HepG2 (cell line): ENCODE data around the gene WNT3. TPM values are rescaled to one million over a fixed set of nuclear protein-coding genes. Genes with fewer than 3 reads are reported as not detected.

ENCODE experiments used
- ATAC-seq: fragments of 200-7000 bp; cut with Tn5 transposase; 3 replicates; pipeline ENCODE4 v1.9.1; 2020; ENCODE audit warnings: mild to moderate bottlenecking, moderate library complexity
- BruUV-seq: library from RNA; stranded (reverse); fragments of 400-500 nt; replicated peaks from 2 replicates; lab custom pipeline; 2021; lab: Mats Ljungman, UMichigan
- CTCF ChIA-PET: fragments of 300-600 bp; formaldehyde crosslinking; extraction: SDS; loops from one replicate; lab custom pipeline; 2021; ENCODE audit warnings: low total read pairs, inconsistent platforms, low intra/inter-chr PET ratio; lab: Yijun Ruan, JAX
- POLR2A ChIA-PET: fragments of 350-600 bp; sonication (Branson Sonifier 250); formaldehyde crosslinking; loops from one replicate; lab custom pipeline; 2020; ENCODE audit warnings: antibody characterized with exemption, inconsistent platforms; lab: Yijun Ruan, JAX
- DNase-seq: peaks from one replicate; pipeline ENCODE4 v3.0.0-alpha.2; 2015; ENCODE audit warnings: low spot score
- FAIRE-seq: peaks from 3 replicates; lab custom pipeline; 2011; peaks lifted over from hg19 to GRCh38; lab: Jason Lieb, UNC
- H2AFZ ChIP-seq: one replicate; pipeline ENCODE4 v1.6.1; 2011; ENCODE audit warnings: low read length, inconsistent platforms
- H3K27ac ChIP-seq: fragments of 300-600 bp; 3 replicates; pipeline ENCODE4 v1.8.0; 2011; ENCODE audit warnings: mixed run types, mild to moderate bottlenecking, mixed read lengths, low read length, inconsistent platforms; ENCODE audit not compliant: insufficient read depth; ENCODE audit errors: extremely low read length
- H3K27me3 ChIP-seq, 2 experiments: fragments of 200-600 bp in 1 of 2; 2 replicates in 1 of 2; 3 replicates in 1 of 2; pipeline versions ENCODE4 v1.6.0 to v1.8.0; 2011; ENCODE audit warnings: low read length in 2 of 2, mild to moderate bottlenecking in 2 of 2, moderate library complexity in 2 of 2, inconsistent platforms in 1 of 2; ENCODE audit not compliant: insufficient read depth in 2 of 2, control insufficient read depth in 1 of 2
- H3K36me3 ChIP-seq, 2 experiments: fragments of 200-600 bp in 1 of 2; replicated peaks in 1 of 2; 2 replicates in 1 of 2; 3 replicates in 1 of 2; pipeline versions ENCODE4 v1.5.1 to v1.8.0; 2011; ENCODE audit warnings: low read length in 2 of 2, inconsistent platforms in 1 of 2; ENCODE audit not compliant: insufficient read depth in 2 of 2, control insufficient read depth in 1 of 2
- H3K4me1 ChIP-seq: 2 replicates; pipeline ENCODE4 v1.5.1; 2012; ENCODE audit warnings: low read length, inconsistent platforms; ENCODE audit not compliant: insufficient read depth
- H3K4me2 ChIP-seq: 2 replicates; pipeline ENCODE4 v1.6.0; 2011; ENCODE audit warnings: low read depth, low read length, inconsistent platforms
- H3K4me3 ChIP-seq, 3 experiments: fragments of 200-600 bp in 1 of 3; sonication (generic), shearing (Covaris generic) in 1 of 3; replicated peaks in 1 of 3; 2 replicates each; pipeline ENCODE4 v1.5.1; 2011 to 2016; ENCODE audit warnings: low read length in 3 of 3, inconsistent platforms in 2 of 3, low read depth in 2 of 3, mild to moderate bottlenecking in 2 of 3, control low read depth in 1 of 3, mixed read lengths in 1 of 3; ENCODE audit not compliant: insufficient read depth in 1 of 3
- H3K79me2 ChIP-seq: one replicate; pipeline ENCODE4 v1.6.1; 2011; ENCODE audit warnings: low read length, inconsistent platforms; ENCODE audit not compliant: insufficient read depth
- H3K9ac ChIP-seq: 2 replicates; pipeline ENCODE4 v1.6.0; 2011; ENCODE audit warnings: mild to moderate bottlenecking, low read depth, low read length, inconsistent platforms; ENCODE audit not compliant: insufficient read depth
- H3K9me3 ChIP-seq: 2 replicates; pipeline ENCODE4 v1.5.1; 2012; ENCODE audit warnings: mild to moderate bottlenecking, low read length
- H4K20me1 ChIP-seq: 2 replicates; pipeline ENCODE4 v1.6.0; 2011; ENCODE audit warnings: inconsistent platforms, mild to moderate bottlenecking, low read length, moderate library complexity; ENCODE audit not compliant: insufficient read depth
- FLYWCH1 ChIP-seq: sonication (generic); formaldehyde crosslinking; IDR thresholded peaks from 2 replicates; pipeline ENCODE4 v1.8.1; 2023; ENCODE audit warnings: mild to moderate bottlenecking, missing genetic modification reagents
- FOSL2 ChIP-seq: sonication (generic); formaldehyde crosslinking; IDR thresholded peaks from 2 replicates; pipeline ENCODE4 v1.4.0; 2020; ENCODE audit warnings: missing genetic modification reagents
- IKZF4 ChIP-seq: sonication (generic); formaldehyde crosslinking; IDR thresholded peaks from 2 replicates; pipeline ENCODE4 v1.5.1; 2020; ENCODE audit warnings: borderline replicate concordance, mild to moderate bottlenecking, low read depth, missing genetic modification reagents; ENCODE audit errors: not compliant biosample characterization
- MAF1 ChIP-seq: sonication (generic); formaldehyde crosslinking; IDR thresholded peaks from 2 replicates; pipeline ENCODE4 v1.5.0; 2020; ENCODE audit warnings: missing genetic modification reagents, borderline replicate concordance
- MAZ ChIP-seq, 2 experiments: sonication (generic) in 1 of 2; formaldehyde crosslinking in 1 of 2; IDR thresholded peaks; 2 replicates each; pipeline versions ENCODE4 v1.5.0 to v1.6.1; 2012 to 2020; ENCODE audit warnings: low read depth in 2 of 2, mild to moderate bottlenecking in 2 of 2, borderline replicate concordance in 1 of 2, improper control_type of control experiment in 1 of 2, low read length in 1 of 2, missing genetic modification reagents in 1 of 2, moderate library complexity in 1 of 2
- POGZ ChIP-seq: sonication (generic); formaldehyde crosslinking; IDR thresholded peaks from 2 replicates; pipeline ENCODE4 v1.4.0; 2020; ENCODE audit warnings: mild to moderate bottlenecking, missing genetic modification reagents
- SNAPC4 ChIP-seq: sonication (generic); formaldehyde crosslinking; IDR thresholded peaks from 2 replicates; pipeline ENCODE4 v1.4.0; 2020; ENCODE audit warnings: mild to moderate bottlenecking, missing genetic modification reagents
- THRA ChIP-seq: sonication (generic); formaldehyde crosslinking; IDR thresholded peaks from 2 replicates; pipeline ENCODE4 v1.4.0; 2020; ENCODE audit warnings: missing genetic modification reagents, borderline replicate concordance
- ZBTB10 ChIP-seq: sonication (generic); formaldehyde crosslinking; IDR thresholded peaks from 2 replicates; pipeline ENCODE4 v1.4.0; 2020; ENCODE audit warnings: missing genetic modification reagents, borderline replicate concordance
- ZFP37 ChIP-seq: sonication (generic); formaldehyde crosslinking; IDR thresholded peaks from 2 replicates; pipeline ENCODE4 v1.4.0; 2020; ENCODE audit warnings: missing genetic modification reagents, borderline replicate concordance
- ZNF24 ChIP-seq: fragments of 450-650 bp; IDR thresholded peaks from 2 replicates; pipeline ENCODE4 v1.6.1; 2017; ENCODE audit warnings: antibody characterized with exemption, mild to moderate bottlenecking
- ZNF350 ChIP-seq: sonication (generic); formaldehyde crosslinking; IDR thresholded peaks from 2 replicates; pipeline ENCODE4 v1.4.0; 2020; ENCODE audit warnings: mild to moderate bottlenecking, low read depth, missing genetic modification reagents, borderline replicate concordance
- ZNF580 ChIP-seq: IDR thresholded peaks from 2 replicates; pipeline ENCODE4 v1.6.1; 2016; ENCODE audit warnings: low read depth, borderline replicate concordance
- ZNF660 ChIP-seq: sonication (generic); formaldehyde crosslinking; IDR thresholded peaks from 2 replicates; pipeline ENCODE4 v1.5.1; 2020; ENCODE audit warnings: mild to moderate bottlenecking, low read depth, missing genetic modification reagents, borderline replicate concordance
- ZNF761 ChIP-seq: sonication (generic); formaldehyde crosslinking; conservative IDR thresholded peaks from 2 replicates; pipeline ENCODE4 v1.4.0; 2020; ENCODE audit warnings: mild to moderate bottlenecking, missing genetic modification reagents
- WGBS: methylation state at CpG from one replicate; pipeline ENCODE4 v1.1.6; 2017; ENCODE audit warnings: low lambda C conversion rate; 5-methylcytosine and 5-hydroxymethylcytosine counted together
- in situ Hi-C: cut with HindIII; loops from 2 replicates; pipeline ENCODE4 v1.10.0; 2017; ENCODE audit warnings: low pct_unique_long_range_greater_than_20kb; ENCODE audit not compliant: extremely low pct_ligation_motif_present
- intact Hi-C: fragments of 100-400 bp; cut with micrococcal nuclease; formaldehyde crosslinking; loops from one replicate; pipeline ENCODE4 v1.10.0; 2022; ENCODE audit not compliant: unreplicated experiment
- polyA plus RNA-seq, 8 experiments: library from polyadenylated mRNA; depleted of rRNA in 3 of 8; stranded (reverse) in 7 of 8; unstranded in 1 of 8; fragments of >200 nt; fragmentation: Illumina TruSeq in 4 of 8; extraction: Trizol in 4 of 8; gene quantifications; 2 replicates each; pipeline versions ENCODE4 v1.2.1 to v1.2.3, GENCODE V29; 2011 to 2016; ENCODE audit warnings: low read depth in 4 of 8, missing spikeins in 1 of 8, mixed read lengths in 1 of 8; ENCODE audit not compliant: insufficient read depth in 1 of 8
- total RNA-seq, 5 experiments: library from RNA; depleted of rRNA; stranded (reverse); fragments of >200 nt; fragmentation: Illumina TruSeq; extraction: Trizol; gene quantifications; 2 replicates each; pipeline ENCODE4 v1.2.3, GENCODE V29; 2016; ENCODE audit warnings: low read depth in 1 of 5

The WNT3 gene
- total and polyA plus RNA-seq, 2 of the 13 experiments (the other 11 are each of a cell fraction or from before 2014, with no cell fraction given) = 8.5 to 10.3 TPM

- ChIA-PET POLR2A (no interaction called here), CTCF (no interaction called here)
- in situ Hi-C loops = no loop called here
- intact Hi-C loops = no loop called here
- Histone ChIP-seq H4K20me1 (no peaks in the 10 kb centered on the region), H3K4me1 (peaks cover 9% of the 10 kb centered on the region), H2AFZ (no peak overlapping the region), H3K36me3 (no peaks in the 10 kb centered on the region), H3K4me3 (no peak overlapping the region), H3K27me3 (peaks cover 1 to 28% of the 10 kb centered on the region in 2 experiments; a peak in 3 of 5 replicates), H3K27ac (no peak overlapping the region), H3K9ac (no peak overlapping the region), H3K9me3 (no peaks in the 10 kb centered on the region), H3K4me2 (no peak overlapping the region), H3K79me2 (no peaks in the 10 kb centered on the region)
- no peak for FAIRE-seq
- DNase-seq = no peak
- 69% methylated on average over 4 of the region's 4 CpGs for WGBS
- no TSS peak for BruUV-seq
- no peak for ATAC-seq
- no peak for TF ChIP-seq MAZ (IDR thresholded peaks at IDR 0.05; ENCODE audit: borderline replicate concordance, low read depth, low read length)
- TF ChIP-seq MAZ (CRISPR knock-in tag; IDR thresholded peaks at IDR 0.05; ENCODE audit: low read depth) = no peak
- TF ChIP-seq ZNF350 (CRISPR knock-in tag) = no peak
- TF ChIP-seq ZBTB10 (CRISPR knock-in tag) = no peak
- no peak for TF ChIP-seq FLYWCH1 (CRISPR knock-in tag)
- TF ChIP-seq THRA (CRISPR knock-in tag) = no peak
- TF ChIP-seq ZNF580 = no peak
- no peak for TF ChIP-seq ZNF660 (CRISPR knock-in tag)
- TF ChIP-seq ZFP37 (CRISPR knock-in tag) = no peak
- TF ChIP-seq IKZF4 (CRISPR knock-in tag) = no peak
- TF ChIP-seq ZNF761 = no peak
- TF ChIP-seq ZNF24 = no peak
- no peak for TF ChIP-seq SNAPC4 (CRISPR knock-in tag)
- no peak for TF ChIP-seq FOSL2 (CRISPR knock-in tag)
- TF ChIP-seq MAF1 = no peak
- no peak for TF ChIP-seq POGZ
Observed at GRCh38 chr17:46800573-46800972, 17.9 kb downstream of the WNT3 start.
